Neural crest cell (in vitro differentiated cells): ENCODE measurements around the gene MTHFD1L. TPM values are rescaled to one million over a fixed set of nuclear protein-coding genes. Genes with fewer than 3 reads are reported as not detected.

Experiments
- DNase-seq: peaks from one replicate; pipeline ENCODE4 v3.0.0; 2021; ENCODE audit warnings: low read depth, mixed read lengths, low spot score
- H3K27ac Mint-ChIP-seq: one replicate; pipeline ENCODE4 v1.8.0; 2021; ENCODE audit warnings: mild to moderate bottlenecking, mixed read lengths; ENCODE audit not compliant: unreplicated experiment
- H3K27me3 Mint-ChIP-seq: 2 replicates; pipeline ENCODE4 v1.8.0; 2021; ENCODE audit warnings: low read depth, mild to moderate bottlenecking, mixed read lengths
- H3K36me3 Mint-ChIP-seq: 2 replicates; pipeline ENCODE4 v1.8.0; 2021; ENCODE audit warnings: low read depth, mild to moderate bottlenecking, mixed read lengths
- H3K4me1 Mint-ChIP-seq: 2 replicates; pipeline ENCODE4 v1.8.0; 2021; ENCODE audit warnings: mixed read lengths
- H3K4me3 Mint-ChIP-seq: one replicate; pipeline ENCODE4 v1.8.0; 2021; ENCODE audit warnings: mild to moderate bottlenecking, mixed read lengths
- H3K9me3 Mint-ChIP-seq: 2 replicates; pipeline ENCODE4 v1.8.0; 2021; ENCODE audit warnings: mixed read lengths
- CTCF ChIP-seq: fragments of 200-600 bp; sonication (generic); conservative IDR thresholded peaks from 2 replicates; pipeline ENCODE4 v1.5.0; 2021; ENCODE audit warnings: antibody characterized with exemption, mild to moderate bottlenecking
- total RNA-seq: library from RNA; stranded (reverse); gene quantifications from 2 replicates; pipeline ENCODE4 v1.2.1, GENCODE V29; 2021

Gene MTHFD1L
- total RNA-seq, 1 donor from 2014 or later: 71.3 TPM

GRCh38 chr6:150863213-150863928 lies 2.1 kb upstream of the MTHFD1L start:
- DNase-seq: no peak
- TF ChIP-seq CTCF: no peak
- Mint-ChIP-seq H3K27ac (no peak overlapping the region), H3K9me3 (peaks cover 2% of the 10 kb centered on the region), H3K36me3 (peaks cover 3% of the 10 kb centered on the region), H3K4me3 (no peak overlapping the region), H3K27me3 (no peaks in the 10 kb centered on the region), H3K4me1 (peaks cover 16% of the 10 kb centered on the region)

GRCh38 chr6:150865043-150865405 lies 478 bp upstream of the MTHFD1L start:
- H3K27ac Mint-ChIP-seq: peak overlapping the region; percentile 76
- no peaks in the 10 kb centered on the region for H3K9me3 Mint-ChIP-seq
- H3K36me3 Mint-ChIP-seq: no peaks in the 10 kb centered on the region
- H3K4me3 Mint-ChIP-seq: peak overlapping the region; percentile 88
- H3K27me3 Mint-ChIP-seq: no peaks in the 10 kb centered on the region
- TF ChIP-seq CTCF: no peak
- DNase-seq: no peak
- H3K4me1 Mint-ChIP-seq: peaks cover 20% of the 10 kb centered on the region

GRCh38 chr6:150866147-150866990 lies 867 bp downstream of the MTHFD1L start:
- TF ChIP-seq CTCF: no peak
- Mint-ChIP-seq H3K27ac (peak overlapping the region; percentile 97), H3K27me3 (no peaks in the 10 kb centered on the region), H3K4me1 (peaks cover 20% of the 10 kb centered on the region), H3K36me3 (no peaks in the 10 kb centered on the region), H3K4me3 (peak overlapping the region; percentile 95), H3K9me3 (no peaks in the 10 kb centered on the region)
- DNase-seq: peak; percentile 85

GRCh38 chr6:150866991-150867501 lies 1.5 kb downstream of the MTHFD1L start:
- H3K4me1 Mint-ChIP-seq: peaks cover 21% of the 10 kb centered on the region
- TF ChIP-seq CTCF: no peak
- H3K36me3 Mint-ChIP-seq: peaks cover under 1% of the 10 kb centered on the region
- H3K4me3 Mint-ChIP-seq: peak overlapping the region; percentile 95
- H3K27me3 Mint-ChIP-seq: no peaks in the 10 kb centered on the region
- no peak for DNase-seq
- H3K9me3 Mint-ChIP-seq: no peaks in the 10 kb centered on the region
- peak overlapping the region; percentile 97 for H3K27ac Mint-ChIP-seq

- TF ChIP-seq CTCF: no peak
- Mint-ChIP-seq H3K4me3 (peak overlapping the region; percentile 56), H3K27me3 (no peaks in the 10 kb centered on the region), H3K4me1 (peaks cover 25% of the 10 kb centered on the region), H3K36me3 (peaks cover 4% of the 10 kb centered on the region), H3K9me3 (no peaks in the 10 kb centered on the region), H3K27ac (no peak overlapping the region)
- DNase-seq: no peak
Observed at GRCh38 chr6:150868759-150869158, 3.3 kb downstream of the MTHFD1L start.
